Ascending aorta (tissue), 2 donors: ENCODE measurements around the gene PLEKHA1. TPM values are rescaled to one million over a fixed set of nuclear protein-coding genes. Genes with fewer than 3 reads are reported as not detected.

Source experiments
- DNase-seq, 2 donors: peaks; one replicate each; pipeline ENCODE4 v3.0.0-alpha.2; 2019; ENCODE audit warnings: low spot score in 2 of 2
- H3K27ac ChIP-seq, 2 donors: fragments of 200-600 bp; sonication (generic); one replicate each; pipeline ENCODE4 v1.5.1; 2016 to 2017; ENCODE audit warnings: mild to moderate bottlenecking in 1 of 2
- H3K27me3 ChIP-seq: fragments of 200-600 bp; sonication (generic); one replicate; pipeline ENCODE4 v1.5.1; 2017
- H3K36me3 ChIP-seq, 2 donors: fragments of 200-600 bp; sonication (generic); one replicate each; pipeline ENCODE4 v1.5.1; 2016
- H3K4me1 ChIP-seq, 2 donors: fragments of 200-600 bp; sonication (generic); one replicate each; pipeline ENCODE4 v1.5.1; 2016 to 2017; ENCODE audit warnings: mild to moderate bottlenecking in 1 of 2
- H3K4me3 ChIP-seq, 2 donors: fragments of 200-600 bp; sonication (generic); one replicate each; pipeline ENCODE4 v1.5.1; 2016 to 2017; ENCODE audit warnings: mild to moderate bottlenecking in 1 of 2
- H3K9me3 ChIP-seq, 2 donors: fragments of 200-600 bp; sonication (generic); one replicate each; pipeline ENCODE4 v1.5.1; 2016
- intact Hi-C: fragments of 100-400 bp; cut with DNase I; formaldehyde crosslinking; loops from one replicate; pipeline ENCODE4 v1.15.1; 2023
- total RNA-seq: library from RNA; depleted of rRNA; stranded (reverse); fragments of >200 nt; gene quantifications from one replicate; pipeline ENCODE4 v1.1.0, GENCODE V29; 2016
- TF ChIP-seq, protein P1 (sequence below), 3 experiments: fragments of 200-600 bp in 2 of 3; fragments of 450-650 bp in 1 of 3; sonication (generic) in 2 of 3; IDR thresholded peaks; one replicate each; pipeline ENCODE4 v1.5.1; 2016 to 2019; ENCODE audit warnings: antibody characterized with exemption in 3 of 3, mild to moderate bottlenecking in 1 of 3, moderate library complexity in 1 of 3

Gene PLEKHA1
- total RNA-seq, 1 donor from 2014 or later: 128 TPM

DNA sequence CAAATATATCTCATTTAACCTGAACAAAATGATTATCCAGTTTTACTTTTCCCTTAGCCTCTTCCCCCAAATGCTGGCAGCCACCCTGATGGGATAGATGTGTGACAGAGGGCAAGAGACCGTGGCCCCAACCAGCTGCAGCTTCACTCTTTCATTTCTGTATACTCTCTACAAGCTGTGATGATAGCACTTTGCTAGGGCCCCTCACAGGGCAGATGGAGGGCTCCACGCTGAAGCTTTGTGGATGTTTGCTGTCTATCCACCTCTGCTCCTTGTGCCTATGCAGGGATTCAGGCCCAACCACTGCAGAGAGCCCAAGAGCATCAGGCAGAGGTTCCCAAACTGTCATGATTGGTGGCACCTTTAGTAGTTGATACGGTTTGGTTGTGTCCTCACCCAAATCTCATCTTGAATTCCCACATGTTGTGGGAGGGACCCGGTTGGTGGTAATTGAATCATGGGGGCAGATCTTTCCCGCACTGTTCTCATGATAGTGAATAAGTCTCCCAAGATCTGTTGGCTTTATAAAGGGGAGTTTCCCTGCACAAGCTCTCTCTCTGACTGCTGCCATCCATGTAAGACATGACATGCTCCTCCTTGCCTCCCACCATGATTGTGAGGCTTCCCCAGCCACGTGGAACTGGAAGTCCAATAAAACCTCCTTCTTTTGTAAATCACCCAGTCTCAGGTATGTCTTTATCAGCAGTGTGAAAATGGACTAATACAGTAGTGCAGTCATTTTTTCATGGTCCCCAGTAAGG lies 107.0 kb downstream of the PLEKHA1 start:
- H3K4me1 ChIP-seq: peaks cover under 1 to 5% of the 10 kb centered on the region in 2 donors

More for the DNA sequence above, 107.0 kb downstream of the PLEKHA1 start:
- Histone ChIP-seq H3K36me3 (no peaks in the 10 kb centered on the region), H3K4me3 (no peak overlapping the region), H3K9me3 (no peaks in the 10 kb centered on the region), H3K27me3 (no peaks in the 10 kb centered on the region), H3K27ac (no peak overlapping the region)
- intact Hi-C loops: no loop called here
- DNase-seq: no peak
- TF ChIP-seq, protein P1, sequence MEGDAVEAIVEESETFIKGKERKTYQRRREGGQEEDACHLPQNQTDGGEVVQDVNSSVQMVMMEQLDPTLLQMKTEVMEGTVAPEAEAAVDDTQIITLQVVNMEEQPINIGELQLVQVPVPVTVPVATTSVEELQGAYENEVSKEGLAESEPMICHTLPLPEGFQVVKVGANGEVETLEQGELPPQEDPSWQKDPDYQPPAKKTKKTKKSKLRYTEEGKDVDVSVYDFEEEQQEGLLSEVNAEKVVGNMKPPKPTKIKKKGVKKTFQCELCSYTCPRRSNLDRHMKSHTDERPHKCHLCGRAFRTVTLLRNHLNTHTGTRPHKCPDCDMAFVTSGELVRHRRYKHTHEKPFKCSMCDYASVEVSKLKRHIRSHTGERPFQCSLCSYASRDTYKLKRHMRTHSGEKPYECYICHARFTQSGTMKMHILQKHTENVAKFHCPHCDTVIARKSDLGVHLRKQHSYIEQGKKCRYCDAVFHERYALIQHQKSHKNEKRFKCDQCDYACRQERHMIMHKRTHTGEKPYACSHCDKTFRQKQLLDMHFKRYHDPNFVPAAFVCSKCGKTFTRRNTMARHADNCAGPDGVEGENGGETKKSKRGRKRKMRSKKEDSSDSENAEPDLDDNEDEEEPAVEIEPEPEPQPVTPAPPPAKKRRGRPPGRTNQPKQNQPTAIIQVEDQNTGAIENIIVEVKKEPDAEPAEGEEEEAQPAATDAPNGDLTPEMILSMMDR (IDR thresholded peaks at IDR 0.05): no peak

Other genes starting within 250 kb of the PLEKHA1 start
- gene BTBD16, start 103.4 kb upstream of the PLEKHA1 start, total RNA-seq: not detected
- gene ARMS2, start 79.9 kb downstream of the PLEKHA1 start, total RNA-seq: not detected
- gene HTRA1, start 86.8 kb downstream of the PLEKHA1 start, total RNA-seq: 112 TPM
- not detected for gene DMBT1, start 186.0 kb downstream of the PLEKHA1 start, total RNA-seq